SK-N-SH treated with all-trans-retinoic acid at 6 μM for 48 hours (cell line): ENCODE data around the gene RMC1.

Experiments
- OSR1 ChIP-seq: fragments of 250-450 bp; sonication (Bioruptor Pico); IDR thresholded peaks from 2 replicates; pipeline ENCODE4 v1.8.0; 2022; ENCODE audit warnings: moderate library complexity, mild to moderate bottlenecking, inconsistent platforms
- PATZ1 ChIP-seq: fragments of 250-450 bp; sonication (Bioruptor Pico); IDR thresholded peaks from 2 replicates; pipeline ENCODE4 v1.8.0; 2020; ENCODE audit warnings: mild to moderate bottlenecking, moderate library complexity, borderline replicate concordance
- SNAI2 ChIP-seq: fragments of 250-450 bp; sonication (Bioruptor Pico); IDR thresholded peaks from 2 replicates; pipeline ENCODE4 v1.5.0; 2020; ENCODE audit warnings: mild to moderate bottlenecking, moderate library complexity
- TSHZ2 ChIP-seq: fragments of 250-450 bp; sonication (Bioruptor Pico); IDR thresholded peaks from 2 replicates; pipeline ENCODE4 v1.5.0; 2020; ENCODE audit warnings: mild to moderate bottlenecking, moderate library complexity

- no peak for TF ChIP-seq PATZ1 (CRISPR knock-in tag)
- TF ChIP-seq TSHZ2 (CRISPR knock-in tag): no peak
- no peak for TF ChIP-seq SNAI2 (CRISPR knock-in tag)
- TF ChIP-seq OSR1 (CRISPR knock-in tag): no peak
These were observed 34.0 kb downstream of the RMC1 start for GRCh38 chr18:23537274-23537673.
